ENCODE results near the gene BUD31. TPM values are rescaled to one million over a fixed set of nuclear protein-coding genes. Genes with fewer than 3 reads are reported as not detected.
"Not testable (repeated sequence)": the region's sequence is repeated elsewhere in the genome, so short reads cannot be mapped to it uniquely, and the experiment has no call there.

The BUD31 gene
- total RNA-seq, 1 experiment from 2014 or later = 199 TPM

DNA sequence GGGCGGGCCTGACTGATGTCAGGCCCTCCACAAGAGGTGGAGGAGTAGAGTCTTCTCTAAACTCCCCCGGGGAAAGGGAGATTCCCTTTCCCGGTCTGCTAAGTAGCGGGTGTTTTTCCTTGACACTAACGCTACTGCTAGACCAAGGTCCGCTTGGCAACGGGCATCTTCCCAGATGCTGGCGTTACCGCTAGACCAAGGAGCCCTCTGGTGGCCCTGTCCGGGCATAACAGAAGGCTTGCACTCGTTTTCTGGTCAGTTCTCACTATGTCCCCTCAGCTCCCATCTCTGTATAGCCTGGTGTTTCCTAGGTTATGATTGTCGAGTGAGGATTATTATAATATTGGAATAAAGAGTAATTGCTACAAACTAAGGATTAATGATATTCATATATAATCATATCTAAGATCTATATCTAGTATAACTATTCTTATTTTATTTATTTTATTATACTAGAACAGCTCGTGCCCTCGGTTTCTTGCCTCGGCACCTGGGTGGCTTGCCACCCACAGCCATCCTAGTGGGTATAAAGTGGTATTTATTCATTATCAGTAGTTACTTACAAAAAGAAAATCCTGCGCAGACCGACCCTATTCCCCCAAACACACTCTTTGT, 6.9 kb downstream of the BUD31 start:
- peaks cover 14% of the 10 kb centered on the region for H3K36me3 ChIP-seq (ENCODE audit: control insufficient read depth, insufficient read depth, low read length)
- H3K4me1 ChIP-seq; H3K9me3 Mint-ChIP-seq (ENCODE audit: unreplicated experiment); intact Hi-C loops (cut with micrococcal nuclease; ENCODE audit: unreplicated experiment); POLR2A ChIA-PET; BruUV-seq (replicated peaks); H3K27me3 Mint-ChIP-seq (ENCODE audit: insufficient read depth, unreplicated experiment); H3K4me1 Mint-ChIP-seq (ENCODE audit: low read depth, unreplicated experiment); H3K27me3 ChIP-seq (replicated peaks; ENCODE audit: control insufficient read depth, insufficient read depth, low read length); H3K9me3 ChIP-seq; H3K4me3 Mint-ChIP-seq (ENCODE audit: unreplicated experiment); H3K4me3 ChIP-seq (ENCODE audit: low read depth, low read length): not testable (repeated sequence)
- Mint-ChIP-seq H3K27ac (ENCODE audit: unreplicated experiment) (peak overlapping the region; percentile 70), H3K36me3 (ENCODE audit: insufficient read depth, unreplicated experiment) (peaks cover 100% of the 10 kb centered on the region)
- TF ChIP-seq, protein P1, sequence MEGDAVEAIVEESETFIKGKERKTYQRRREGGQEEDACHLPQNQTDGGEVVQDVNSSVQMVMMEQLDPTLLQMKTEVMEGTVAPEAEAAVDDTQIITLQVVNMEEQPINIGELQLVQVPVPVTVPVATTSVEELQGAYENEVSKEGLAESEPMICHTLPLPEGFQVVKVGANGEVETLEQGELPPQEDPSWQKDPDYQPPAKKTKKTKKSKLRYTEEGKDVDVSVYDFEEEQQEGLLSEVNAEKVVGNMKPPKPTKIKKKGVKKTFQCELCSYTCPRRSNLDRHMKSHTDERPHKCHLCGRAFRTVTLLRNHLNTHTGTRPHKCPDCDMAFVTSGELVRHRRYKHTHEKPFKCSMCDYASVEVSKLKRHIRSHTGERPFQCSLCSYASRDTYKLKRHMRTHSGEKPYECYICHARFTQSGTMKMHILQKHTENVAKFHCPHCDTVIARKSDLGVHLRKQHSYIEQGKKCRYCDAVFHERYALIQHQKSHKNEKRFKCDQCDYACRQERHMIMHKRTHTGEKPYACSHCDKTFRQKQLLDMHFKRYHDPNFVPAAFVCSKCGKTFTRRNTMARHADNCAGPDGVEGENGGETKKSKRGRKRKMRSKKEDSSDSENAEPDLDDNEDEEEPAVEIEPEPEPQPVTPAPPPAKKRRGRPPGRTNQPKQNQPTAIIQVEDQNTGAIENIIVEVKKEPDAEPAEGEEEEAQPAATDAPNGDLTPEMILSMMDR (IDR thresholded peaks at IDR 0.05; ENCODE audit: insufficient read depth in 1 of 2, low read depth in 1 of 2, low read length in 1 of 2, severe bottlenecking in 1 of 2, unreplicated experiment in 1 of 2) = peak; percentile 39 to 78
- DNase-seq = peak; percentile 79
- CTCF ChIA-PET = interaction anchor here (0.8 kb wide), 1 partner anchor 279 kb away, joined by 4 read pairs; no protein-coding TSS in a partner anchor

- no peaks in the 10 kb centered on the region for H3K9me3 ChIP-seq
- H3K27me3 ChIP-seq (replicated peaks; ENCODE audit: control insufficient read depth, insufficient read depth, low read length) = no peaks in the 10 kb centered on the region
- no TSS peak for BruUV-seq (replicated peaks)
- H3K36me3 ChIP-seq (ENCODE audit: control insufficient read depth, insufficient read depth, low read length) = peaks cover 16% of the 10 kb centered on the region
- H3K4me3 ChIP-seq (ENCODE audit: low read depth, low read length) = no peak overlapping the region
- Mint-ChIP-seq H3K27ac (ENCODE audit: unreplicated experiment) (peak overlapping the region; percentile 75), H3K27me3 (ENCODE audit: insufficient read depth, unreplicated experiment) (no peaks in the 10 kb centered on the region), H3K4me3 (ENCODE audit: unreplicated experiment) (no peak overlapping the region), H3K9me3 (ENCODE audit: unreplicated experiment) (no peaks in the 10 kb centered on the region), H3K36me3 (ENCODE audit: insufficient read depth, unreplicated experiment) (peaks cover 100% of the 10 kb centered on the region), H3K4me1 (ENCODE audit: low read depth, unreplicated experiment) (peaks cover 8% of the 10 kb centered on the region)
- TF ChIP-seq, protein P1 (IDR thresholded peaks at IDR 0.05; ENCODE audit: insufficient read depth in 1 of 2, low read depth in 1 of 2, low read length in 1 of 2, severe bottlenecking in 1 of 2, unreplicated experiment in 1 of 2) = no peak
- CTCF ChIA-PET = no interaction called here
- H3K4me1 ChIP-seq = no peaks in the 10 kb centered on the region
- POLR2A ChIA-PET = interaction anchor here (0.8 to 2.0 kb wide), 2 partner anchors 9 to 44 kb away, joined by 3 to 13 read pairs; partner anchors contain the start of genes ARPC1B, BUD31 and PDAP1
- intact Hi-C loops (cut with micrococcal nuclease; ENCODE audit: unreplicated experiment) = no loop called here
- DNase-seq = no peak
Measured at GRCh38 chr7:99418260-99418659, 9.5 kb downstream of the BUD31 start.

DNA sequence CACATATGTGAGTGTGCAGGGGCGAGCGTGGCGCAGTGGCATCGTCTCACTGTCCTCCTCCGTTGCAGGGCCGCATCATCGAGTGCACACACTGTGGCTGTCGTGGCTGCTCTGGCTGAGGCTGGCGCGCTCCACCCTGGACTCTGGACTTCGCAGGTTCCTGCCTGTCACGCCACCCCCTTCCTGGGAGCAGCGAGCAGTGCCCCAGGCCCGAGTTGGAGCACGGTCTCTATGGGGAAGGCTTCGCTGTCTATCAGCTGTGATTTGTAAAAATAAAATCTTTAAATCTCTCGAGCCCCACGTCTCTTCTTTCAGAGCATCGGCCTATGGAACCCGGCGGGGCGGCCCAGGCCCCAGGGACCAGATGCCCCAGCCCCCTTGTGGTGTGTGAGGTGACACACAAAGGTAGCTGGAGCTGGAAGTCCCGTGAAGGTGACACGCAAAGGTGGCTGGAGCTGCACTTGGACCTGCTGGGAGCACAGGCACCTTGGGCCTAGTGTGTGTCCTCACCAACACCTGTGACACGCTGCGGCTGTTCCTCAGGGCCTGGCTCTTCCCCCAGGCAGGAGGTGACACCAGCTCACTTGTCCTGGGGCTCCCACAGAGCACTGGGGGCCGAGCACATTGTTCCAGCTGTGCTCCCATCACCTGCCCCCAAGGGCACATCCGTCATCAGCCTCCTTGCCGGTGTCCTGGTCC, 10.7 kb downstream of the BUD31 start:
- Mint-ChIP-seq H3K9me3 (ENCODE audit: unreplicated experiment) (no peaks in the 10 kb centered on the region), H3K27ac (ENCODE audit: unreplicated experiment) (peak overlapping the region; percentile 75), H3K27me3 (ENCODE audit: insufficient read depth, unreplicated experiment) (no peaks in the 10 kb centered on the region), H3K36me3 (ENCODE audit: insufficient read depth, unreplicated experiment) (peaks cover 100% of the 10 kb centered on the region), H3K4me3 (ENCODE audit: unreplicated experiment) (no peak overlapping the region), H3K4me1 (ENCODE audit: low read depth, unreplicated experiment) (peaks cover 9% of the 10 kb centered on the region)
- no peak for DNase-seq
- intact Hi-C loops (cut with micrococcal nuclease; ENCODE audit: unreplicated experiment) = no loop called here
- BruUV-seq (replicated peaks) = TSS peak; percentile 21
- no peaks in the 10 kb centered on the region for H3K27me3 ChIP-seq (replicated peaks; ENCODE audit: control insufficient read depth, insufficient read depth, low read length)
- no peak overlapping the region for H3K4me3 ChIP-seq (ENCODE audit: low read depth, low read length)
- CTCF ChIA-PET = interaction anchor here (0.8 kb wide), 1 partner anchor 9 kb away, joined by 3 read pairs; no protein-coding TSS in a partner anchor
- no peaks in the 10 kb centered on the region for H3K9me3 ChIP-seq
- POLR2A ChIA-PET = interaction anchor here (0.7 to 2.0 kb wide), 2 partner anchors 11 to 16 kb away, joined by 3 to 13 read pairs; partner anchors contain the start of genes BUD31 and PDAP1
- no peaks in the 10 kb centered on the region for H3K4me1 ChIP-seq
- H3K36me3 ChIP-seq (ENCODE audit: control insufficient read depth, insufficient read depth, low read length) = peaks cover 16% of the 10 kb centered on the region
- TF ChIP-seq, protein P1 (IDR thresholded peaks at IDR 0.05; ENCODE audit: insufficient read depth in 1 of 2, low read depth in 1 of 2, low read length in 1 of 2, severe bottlenecking in 1 of 2, unreplicated experiment in 1 of 2) = no peak
